Central memory CD4-positive, alpha-beta T cell (primary cell): ENCODE data around the gene GNAS-AS1.

ENCODE experiments used
- DNase-seq: peaks from one replicate; pipeline ENCODE4 v3.0.0; 2022

GNAS-AS1 gene

DNA sequence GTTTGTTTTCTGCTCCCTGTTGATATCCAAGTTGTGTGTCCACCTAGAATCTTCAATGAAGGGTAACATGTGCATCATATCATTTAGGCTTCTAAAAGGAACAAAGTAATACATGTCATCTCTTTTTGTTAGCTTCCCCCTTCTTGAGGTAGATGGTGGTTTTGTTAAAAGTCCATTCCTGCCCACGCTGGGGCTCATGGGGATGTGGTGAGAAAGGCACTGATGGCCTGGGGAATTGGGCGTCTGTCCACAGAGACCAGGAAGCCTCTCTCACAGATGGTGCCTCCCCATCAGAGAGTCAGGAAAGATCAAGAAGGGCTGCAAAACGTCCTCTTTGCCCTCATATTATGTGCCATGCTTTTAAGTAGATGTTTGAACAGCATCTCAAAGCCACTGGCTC is 34.3 kb upstream of the GNAS-AS1 start:
- DNase-seq, result no peak

DNA sequence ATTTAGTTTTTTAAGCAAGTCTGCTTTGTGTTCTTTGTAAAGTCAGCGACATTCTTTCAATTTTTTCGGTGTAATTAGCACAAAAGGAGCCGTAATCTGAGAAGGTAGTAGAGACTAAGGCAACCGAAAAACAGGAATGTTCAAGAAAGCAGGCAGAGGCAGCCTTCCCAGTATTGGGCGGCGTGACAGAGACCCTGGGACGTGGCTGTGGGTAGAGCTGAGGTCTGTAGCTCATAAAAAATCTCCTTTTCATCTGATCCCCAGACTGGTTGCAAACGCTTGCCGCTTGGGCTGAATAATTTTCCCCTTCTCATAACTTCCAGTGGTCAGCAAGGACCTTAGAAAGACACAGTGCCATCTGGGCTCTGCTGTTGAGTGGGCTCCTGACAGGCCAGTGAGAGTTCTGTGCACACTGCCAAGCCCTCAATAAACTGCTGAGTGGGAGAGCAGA is 32.6 kb upstream of the GNAS-AS1 start:
- DNase-seq, result no peak

DNA sequence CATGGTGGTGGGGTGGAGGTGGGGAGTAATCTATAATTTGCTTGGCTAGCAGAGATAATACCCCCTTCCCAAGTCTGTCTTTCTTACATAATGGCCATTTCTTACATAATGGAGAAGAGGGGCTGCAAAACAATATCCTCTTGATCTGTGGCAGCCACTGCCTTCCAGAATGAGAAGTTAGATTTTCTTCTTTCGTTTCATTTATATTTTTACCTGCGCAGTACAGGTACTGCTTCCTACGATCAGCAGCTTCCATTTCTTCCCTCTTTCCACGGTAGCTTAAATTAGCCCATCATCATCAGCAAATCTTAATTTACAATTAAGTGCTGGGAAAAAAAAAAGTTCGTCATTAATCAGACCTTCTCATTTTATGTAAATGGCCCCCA is 32.0 kb upstream of the GNAS-AS1 start:
- no peak for DNase-seq

DNA sequence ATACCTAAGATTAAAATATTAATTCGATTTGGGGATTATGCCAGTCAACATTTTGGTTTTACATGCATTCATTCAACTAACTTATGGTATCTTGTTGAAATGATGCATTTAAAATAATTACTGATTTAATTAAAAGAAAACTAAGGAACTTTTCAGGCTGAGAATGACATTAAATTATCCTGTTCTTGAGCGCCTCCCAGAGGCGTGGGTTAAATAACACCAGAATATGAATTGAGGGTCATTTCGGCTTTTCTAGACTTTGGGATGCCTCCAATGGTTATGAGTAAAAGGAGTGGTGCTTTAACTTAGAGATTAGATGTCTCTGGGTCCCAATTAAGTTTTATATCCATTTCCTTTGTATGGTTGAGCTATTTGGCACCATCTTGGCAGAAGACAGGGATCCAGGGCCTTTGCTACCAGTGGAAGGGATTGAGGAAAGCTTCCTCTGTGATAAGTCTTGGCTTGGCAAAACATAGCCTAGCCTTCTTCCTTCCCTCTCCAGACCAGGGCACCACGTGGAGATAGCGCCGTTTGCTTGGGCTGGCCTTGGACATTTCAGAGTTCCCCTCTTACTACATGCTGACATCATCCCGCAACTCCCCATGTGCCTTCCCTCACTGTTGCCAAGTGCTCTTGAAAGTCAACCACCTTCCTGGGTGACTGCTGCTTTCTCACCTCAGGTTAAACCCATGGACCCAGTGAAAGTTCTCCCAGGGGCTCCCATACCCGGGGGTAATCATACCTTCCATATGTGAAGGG is 30.5 kb upstream of the GNAS-AS1 start:
- no peak for DNase-seq

DNA sequence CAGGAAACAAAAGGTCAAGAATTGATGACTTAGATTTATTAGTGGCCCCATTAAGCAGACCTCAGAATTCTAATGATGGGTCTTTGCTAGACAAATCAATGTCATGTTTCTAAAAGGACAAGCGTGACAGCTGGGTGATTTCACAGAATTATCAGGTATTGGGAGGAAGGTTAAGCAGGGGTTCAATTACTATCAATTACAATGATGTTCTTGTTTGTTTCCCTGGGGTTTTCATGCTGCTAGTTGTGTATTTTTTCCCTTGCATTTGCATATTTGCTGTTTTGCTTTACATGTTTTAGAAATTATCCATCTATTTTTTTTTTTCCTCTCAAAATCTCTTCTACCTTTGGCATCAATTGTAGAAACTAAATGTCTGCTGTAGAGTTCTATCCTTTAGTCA is 29.7 kb upstream of the GNAS-AS1 start:
- no peak for DNase-seq

DNA sequence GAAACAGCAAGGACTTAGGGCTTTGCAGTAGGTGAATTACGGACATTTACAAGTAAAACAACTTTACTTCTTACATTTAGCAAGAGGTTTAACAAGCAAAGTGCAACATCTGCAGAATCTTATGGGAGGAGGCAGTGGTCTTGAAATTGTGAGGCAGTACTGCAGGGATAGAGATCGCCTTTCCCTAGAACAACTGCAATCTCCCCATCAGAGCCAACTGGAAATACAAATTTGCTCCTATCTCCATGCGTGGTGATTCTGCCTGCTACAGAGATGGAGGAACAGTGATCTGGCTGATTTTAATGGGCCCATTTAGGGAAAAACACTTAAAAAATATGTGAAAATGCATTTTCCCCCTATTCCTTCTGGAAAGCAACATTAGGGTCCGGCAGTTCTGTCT is 27.7 kb upstream of the GNAS-AS1 start:
- no peak for DNase-seq

DNA sequence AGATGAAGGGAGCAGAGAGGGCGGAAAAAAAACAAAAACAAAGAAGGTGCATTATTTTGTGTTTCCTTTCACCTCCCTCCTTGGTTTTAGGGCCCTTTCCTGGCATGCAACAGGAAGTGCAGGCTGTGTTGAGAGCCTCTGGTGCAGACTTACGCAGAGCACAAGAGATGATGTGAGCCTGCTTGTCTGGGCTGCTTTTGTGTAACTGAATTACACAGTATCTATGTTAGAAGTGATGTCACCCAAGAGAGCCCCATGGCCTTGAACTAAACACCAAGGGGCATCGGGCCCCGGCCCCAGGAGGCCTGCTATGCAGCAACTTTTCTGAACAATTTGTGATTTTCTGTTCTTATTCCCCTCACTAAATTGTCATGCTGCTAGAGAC is 27.3 kb upstream of the GNAS-AS1 start:
- DNase-seq, result no peak

DNA sequence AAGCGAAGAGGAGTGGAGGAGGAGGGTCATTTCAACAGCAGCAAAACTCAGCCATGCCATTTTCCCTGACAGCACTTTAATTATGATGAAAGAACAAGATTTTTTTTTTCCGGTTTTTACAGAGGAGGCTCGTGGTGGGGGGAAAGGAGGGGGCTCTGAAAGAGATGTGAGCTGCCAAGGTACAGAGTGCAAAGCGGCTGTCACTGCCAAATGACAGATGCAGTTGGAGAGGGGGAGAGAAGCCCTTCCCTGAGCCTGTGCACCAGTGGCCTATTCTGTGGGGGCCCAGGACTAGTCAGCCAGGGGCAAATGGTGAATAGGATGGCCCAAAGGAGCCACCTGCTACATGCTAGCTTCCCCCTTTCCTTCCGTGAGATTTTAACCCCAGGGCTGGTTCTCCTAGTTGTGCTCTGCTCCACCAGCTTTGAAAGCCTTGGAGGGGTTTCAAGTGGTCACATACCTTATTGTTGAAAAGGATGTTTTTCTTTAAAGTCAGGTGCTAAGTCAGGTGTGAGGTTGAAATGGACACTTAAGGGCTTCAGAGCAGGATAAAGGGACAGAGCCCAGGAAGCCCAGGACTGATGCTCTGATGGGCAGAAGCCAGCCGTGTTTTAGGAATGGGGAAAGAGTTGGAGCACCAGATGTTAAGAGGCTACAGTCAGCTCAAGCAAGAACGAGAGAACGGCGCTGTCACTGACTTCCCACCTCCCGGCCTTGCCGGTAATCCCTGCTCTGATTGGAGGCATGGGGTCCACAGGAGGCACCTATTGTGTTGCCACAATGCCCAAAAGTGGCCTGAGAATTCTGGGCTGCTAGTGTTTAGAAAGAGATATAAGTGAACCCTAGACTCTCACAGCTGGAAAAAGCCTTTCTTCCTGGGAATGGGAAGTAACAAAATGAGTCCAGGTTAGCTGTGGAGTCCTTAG is 26.6 kb upstream of the GNAS-AS1 start:
- DNase-seq, result no peak

DNA sequence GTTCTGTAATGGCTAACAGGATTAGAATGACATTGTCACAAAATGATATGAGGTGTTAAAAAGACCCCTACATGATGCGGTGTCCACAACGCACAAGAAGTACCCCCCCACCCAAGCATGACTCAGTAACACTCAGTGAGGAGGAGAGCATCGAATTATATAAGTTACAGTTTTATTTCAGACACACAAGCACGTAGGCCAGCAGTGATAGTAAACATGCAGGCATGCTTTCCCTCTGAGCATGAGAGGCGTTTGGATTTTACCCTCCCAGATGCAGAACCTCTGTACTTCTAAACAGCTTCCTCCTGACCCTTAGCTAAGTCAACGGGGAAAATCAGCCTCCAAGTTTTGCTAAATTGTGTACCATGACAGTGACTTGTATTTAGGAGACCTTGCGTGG is 25.7 kb upstream of the GNAS-AS1 start:
- DNase-seq, result no peak

DNA sequence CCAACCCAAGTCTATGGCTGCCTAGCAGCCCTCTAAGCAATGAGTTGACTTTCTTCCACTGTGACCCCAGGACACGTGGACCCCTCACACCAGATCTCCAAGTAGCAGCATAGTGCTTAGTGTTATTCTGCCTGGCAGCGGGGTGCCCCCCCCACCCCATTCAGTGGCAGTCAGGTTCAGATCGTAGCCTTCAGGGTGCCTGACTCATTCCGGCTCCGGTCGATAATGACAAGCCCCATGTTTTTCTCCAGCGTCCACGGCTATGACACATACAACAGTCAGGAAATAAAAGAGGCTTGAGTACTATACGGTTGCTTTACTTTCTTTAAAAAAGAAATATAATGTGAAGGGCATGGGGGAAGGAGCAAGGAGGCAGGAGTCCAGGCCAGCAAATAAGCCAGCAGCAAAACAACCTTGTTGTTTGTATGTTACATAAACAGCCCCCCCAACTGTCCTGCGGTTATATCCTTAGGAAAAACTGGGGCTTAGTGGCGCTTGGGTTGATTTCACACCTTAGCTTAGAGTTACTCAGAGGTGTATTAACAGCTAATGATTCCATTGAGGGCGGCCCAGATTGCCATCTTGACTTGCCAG is 24.9 kb upstream of the GNAS-AS1 start:
- no peak for DNase-seq

DNA sequence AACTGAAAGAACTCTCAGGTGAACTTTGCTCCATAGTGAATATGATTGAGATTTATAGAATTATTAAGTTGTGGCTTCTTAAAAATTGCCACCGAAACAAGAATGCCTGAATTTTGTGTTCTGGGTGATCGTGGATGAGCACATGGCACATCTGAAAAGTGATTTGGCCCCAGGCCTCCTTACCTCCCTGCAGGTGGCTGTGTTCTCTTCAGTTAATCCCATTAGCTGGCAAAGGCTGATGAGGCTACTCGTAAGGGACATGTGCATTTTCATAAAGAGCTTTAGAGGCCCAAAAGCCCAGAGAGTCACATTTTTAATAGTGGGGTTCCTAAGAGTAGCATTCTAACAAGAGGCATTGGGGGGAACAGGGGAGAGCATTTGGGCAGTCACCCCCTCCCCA is 24.4 kb upstream of the GNAS-AS1 start:
- DNase-seq, result no peak

DNA sequence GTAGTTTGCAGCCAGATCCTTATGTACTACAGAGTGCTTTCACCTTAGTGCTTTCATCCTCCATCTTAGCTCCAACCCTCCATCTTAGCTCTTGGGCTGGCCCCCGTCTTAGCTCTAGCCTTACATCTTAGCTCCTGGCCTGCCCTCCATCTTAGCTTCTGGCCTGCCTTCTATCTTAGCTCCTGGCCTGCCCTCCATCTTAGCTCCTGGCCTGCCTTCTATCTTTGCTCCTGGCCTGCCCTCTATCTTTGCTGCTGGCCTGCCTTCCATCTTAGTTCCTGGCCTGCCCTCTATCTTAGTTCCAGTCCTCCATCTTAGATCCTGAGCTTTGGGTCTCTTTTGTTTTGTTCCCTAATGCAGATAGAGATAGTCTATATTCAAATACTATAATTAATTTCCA is 23.8 kb upstream of the GNAS-AS1 start:
- no peak for DNase-seq

DNA sequence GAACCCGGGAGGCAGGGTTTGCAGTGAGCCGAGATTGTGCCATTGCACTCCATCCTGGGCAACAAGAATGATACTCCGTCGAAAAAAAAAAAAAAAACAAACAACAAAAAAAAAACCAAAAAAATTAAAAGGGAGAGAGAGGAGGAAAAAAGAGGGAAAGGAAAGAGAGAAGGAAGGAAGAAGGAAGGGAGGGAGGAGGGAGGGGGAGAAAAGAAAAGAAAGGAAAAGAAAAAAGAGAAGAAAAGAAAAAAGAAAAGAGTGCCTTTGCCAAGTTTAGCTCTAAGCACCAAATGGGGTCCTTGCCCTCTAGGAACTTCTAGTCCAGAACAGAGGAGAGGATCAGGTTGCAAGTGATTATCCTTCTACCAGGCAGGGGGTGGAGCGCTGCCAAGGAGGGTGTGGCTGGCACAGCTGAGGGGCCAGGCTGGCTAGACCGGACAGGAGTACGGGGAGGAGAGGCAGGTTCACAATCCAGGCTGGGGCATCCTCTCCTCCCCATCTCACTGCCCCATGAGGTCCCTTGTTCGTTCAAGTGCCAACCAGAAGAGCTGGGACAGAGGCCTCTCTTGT is 20.9 kb upstream of the GNAS-AS1 start:
- no peak for DNase-seq

DNA sequence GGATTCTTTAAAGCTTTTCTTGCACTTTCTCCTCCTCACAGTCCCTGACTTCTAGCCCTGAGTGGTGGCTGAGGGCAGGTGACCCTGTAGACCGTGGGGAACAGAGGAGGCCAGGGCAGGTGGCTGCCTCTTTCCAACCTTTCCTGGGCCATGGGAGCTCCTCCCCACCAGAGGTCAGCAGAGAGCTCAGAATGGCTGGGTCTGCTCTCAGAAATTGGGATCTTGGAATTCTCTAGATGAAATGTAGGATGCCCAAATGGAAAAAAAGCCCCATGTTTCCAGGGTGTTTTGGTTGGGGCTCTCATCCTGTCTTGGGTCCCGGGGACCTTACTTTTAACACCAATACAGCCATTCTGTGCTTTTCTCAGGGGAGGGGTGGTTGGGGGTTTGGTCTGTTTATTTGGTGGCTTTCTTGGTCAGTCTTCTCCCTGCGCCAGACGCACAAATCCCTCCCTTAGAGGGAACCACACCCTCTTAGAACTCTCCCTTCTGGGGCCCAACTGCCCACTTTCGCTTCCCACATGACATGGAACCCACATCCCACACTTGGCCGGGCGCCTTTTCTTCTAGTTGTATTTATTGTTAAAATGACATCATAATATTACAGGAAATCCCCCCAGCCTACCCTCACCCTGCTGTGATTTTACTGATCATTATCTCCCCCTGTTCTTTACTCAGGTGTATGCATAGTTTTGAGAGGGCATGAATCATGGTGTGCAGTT is 19.8 kb upstream of the GNAS-AS1 start:
- DNase-seq, result peak; percentile 47

DNA sequence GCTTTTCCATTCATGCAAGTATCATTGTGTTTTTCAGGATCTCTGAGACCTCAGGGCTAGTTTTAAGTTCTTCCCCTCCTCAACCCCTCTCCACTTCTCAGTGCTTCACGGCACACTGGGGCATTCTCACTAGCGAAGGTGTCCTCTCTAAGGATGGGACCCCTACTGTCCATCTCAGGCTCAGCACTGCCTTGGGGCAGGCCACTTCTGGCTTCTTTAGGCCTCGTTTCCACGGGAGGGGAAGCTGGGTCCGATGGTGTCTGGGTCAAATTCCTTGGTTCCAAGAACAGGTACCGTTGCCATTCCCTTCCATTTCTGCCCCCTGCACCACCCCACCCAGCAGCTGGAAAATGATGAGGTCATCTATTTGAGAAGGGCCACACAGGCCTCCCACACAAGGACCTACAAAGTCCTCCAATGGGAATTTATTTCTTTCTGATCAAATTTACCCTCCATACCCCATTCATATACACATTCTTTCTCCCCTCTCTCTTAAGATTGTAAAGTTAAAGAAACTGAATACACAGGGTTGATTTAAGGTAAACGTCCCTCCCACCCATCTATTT is 19.0 kb upstream of the GNAS-AS1 start:
- no peak for DNase-seq

DNA sequence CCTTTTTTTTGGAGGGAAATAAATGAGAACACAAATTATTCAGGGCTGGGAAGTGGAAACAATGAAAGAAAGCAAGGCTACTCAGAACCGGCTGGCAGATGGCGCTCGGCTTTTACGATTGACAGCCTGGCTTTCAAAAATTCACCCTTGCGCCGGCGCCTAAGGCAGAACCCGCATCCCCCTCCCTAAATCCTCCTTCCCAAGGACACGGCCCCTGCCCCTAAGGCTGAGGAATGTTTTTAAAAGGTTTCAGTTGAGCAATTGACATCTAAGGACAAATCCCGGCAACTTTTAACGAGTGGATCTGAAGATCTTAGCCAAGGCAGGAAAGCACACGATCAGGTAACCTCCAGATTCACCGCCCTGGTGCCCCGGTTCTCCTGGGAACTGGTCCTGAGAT is 18.1 kb upstream of the GNAS-AS1 start:
- DNase-seq, result no peak

DNA sequence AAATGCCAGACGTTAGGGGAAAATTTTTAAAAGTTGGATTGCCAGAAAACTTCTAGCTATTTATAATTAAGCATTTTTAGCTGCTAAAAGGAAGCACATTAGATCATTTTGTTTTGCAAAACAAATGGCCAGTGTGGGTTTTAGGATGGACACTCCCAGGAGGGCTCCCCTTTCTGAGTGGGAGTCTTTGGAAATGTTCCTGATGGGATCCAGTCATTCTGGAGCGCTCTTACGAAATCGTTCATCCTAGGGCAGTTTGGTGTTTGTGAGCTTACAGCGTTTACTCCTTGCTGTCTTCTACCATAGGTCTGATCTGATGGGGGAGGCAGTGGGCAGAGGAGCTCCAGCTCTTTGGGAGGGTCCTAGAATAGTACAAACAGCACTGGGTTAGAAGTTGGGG is 16.5 kb upstream of the GNAS-AS1 start:
- DNase-seq, result no peak

DNA sequence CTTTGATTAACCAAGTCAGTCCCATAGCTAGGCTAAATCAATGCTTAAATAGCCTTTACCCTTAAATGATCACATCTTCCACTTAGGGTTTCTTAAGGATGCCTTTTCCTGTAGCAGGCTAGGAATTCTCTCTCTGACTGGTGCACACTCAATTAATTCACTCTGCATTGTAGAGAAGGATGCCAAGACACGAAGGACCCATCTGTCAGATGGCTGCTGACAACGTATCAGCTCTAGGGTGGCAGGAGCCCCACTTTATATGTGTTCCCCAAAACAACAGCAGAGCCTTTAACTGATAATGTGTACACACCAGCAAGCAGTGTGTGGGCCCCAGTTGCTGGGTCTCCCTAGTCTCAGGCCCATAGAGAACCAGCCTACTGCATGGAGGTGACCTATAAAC is 15.1 kb upstream of the GNAS-AS1 start:
- DNase-seq, result no peak

DNA sequence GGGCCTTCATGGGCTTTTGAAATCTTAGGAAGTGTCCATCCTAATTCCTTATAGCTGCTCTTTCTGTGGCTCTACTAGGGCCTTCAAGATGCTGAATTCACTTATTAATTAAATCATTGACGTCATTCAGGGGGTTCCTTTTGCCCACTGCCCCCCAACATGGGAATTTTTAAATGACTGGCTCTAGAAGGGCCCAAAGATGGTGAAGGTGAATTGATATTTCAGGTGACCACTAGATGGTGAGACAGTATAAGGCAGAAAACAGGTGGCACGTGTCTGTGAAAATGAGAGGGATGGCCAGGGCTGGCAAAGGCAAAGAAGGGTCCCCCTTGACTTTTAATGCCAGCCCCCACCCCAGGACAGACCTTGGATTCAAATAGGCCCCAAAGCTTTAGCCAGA is 13.6 kb upstream of the GNAS-AS1 start:
- DNase-seq, result no peak

DNA sequence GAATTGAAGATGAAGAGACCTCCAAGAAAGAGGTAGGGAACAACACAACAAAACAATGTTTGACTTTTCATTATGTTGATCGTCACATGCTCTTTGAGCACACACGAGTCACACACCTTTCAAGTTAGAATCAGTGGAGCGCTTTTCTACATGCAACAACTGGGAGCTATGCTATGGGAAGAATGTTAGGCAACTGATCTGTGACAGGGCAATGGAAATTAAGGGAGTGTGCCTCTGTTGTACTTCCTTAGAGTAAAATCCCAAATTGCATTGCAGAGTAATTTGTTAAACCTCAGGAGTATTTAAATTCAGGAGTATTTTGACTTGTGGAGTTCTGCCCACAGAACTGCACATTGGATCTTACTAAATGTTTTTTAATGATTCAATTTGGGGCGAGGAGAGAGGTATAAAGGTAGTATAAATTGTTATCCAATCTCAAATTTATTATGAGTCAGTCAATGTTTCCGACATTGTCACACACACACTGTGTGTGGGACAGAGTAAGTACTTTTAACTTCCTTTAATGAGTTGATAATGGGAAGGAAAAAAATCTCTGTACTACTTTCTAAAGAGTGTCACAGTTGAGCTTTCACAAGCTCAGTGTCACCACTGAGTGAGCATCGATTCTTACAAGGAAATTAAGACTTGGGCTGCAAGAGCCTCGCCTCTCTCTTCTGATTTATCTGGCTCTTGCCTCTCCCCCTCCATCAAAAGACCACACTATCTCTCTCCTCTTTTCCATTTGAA is 12.5 kb upstream of the GNAS-AS1 start:
- no peak for DNase-seq

DNA sequence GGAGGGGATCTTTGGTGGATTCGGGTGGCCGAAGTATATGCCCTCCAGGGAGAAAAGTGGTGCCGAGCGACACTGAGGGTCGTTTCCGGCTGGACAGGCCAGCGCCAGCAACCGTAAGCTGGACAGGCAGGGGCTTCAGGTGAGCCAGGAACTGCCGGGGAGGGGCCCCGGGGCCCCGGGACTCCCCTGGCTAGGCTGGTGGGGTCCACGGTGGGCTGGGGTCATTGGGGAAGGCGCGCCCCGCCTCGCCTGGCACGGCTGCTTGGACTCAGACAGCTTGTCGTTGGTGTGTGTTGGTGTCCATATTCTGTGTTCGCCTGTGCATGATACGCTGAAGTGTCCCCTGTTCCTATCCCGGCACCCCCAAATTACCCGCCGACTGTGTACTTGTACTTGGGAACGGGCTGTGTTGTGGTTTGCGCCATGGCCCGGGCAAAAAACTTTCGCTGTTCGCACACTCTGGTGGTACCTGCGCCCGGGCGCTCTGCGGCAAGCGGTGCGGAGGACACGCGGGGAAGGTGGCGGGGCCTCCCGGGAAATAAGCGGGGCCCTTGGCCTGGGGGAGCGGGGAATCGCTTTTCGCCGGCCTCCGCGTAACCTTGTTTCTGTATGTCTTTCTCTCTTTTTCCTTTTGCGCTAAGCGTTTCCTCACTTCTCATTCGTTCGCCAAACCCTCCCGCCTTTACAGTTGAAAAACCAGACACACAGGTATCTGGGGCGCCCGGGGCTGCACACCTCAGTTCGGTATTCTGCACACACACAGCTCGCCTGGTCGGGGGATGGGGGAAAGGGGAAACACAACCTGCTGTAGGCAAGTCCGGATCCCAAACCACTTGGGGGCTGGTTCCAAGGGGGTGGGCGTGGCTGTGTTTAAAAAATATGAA is 5.0 kb upstream of the GNAS-AS1 start:
- no peak for DNase-seq
